HG03457 (cell line): ENCODE results near the gene GSTA1.
"Not testable (repeated sequence)": the region's sequence is repeated elsewhere in the genome, so short reads cannot be mapped to it uniquely, and the experiment has no call there.

Experiments
- ATAC-seq: cut with Tn5 transposase; IDR thresholded peaks from one replicate; pipeline ENCODE4 v1.9.1; 2021; ENCODE audit warnings: moderate number of reproducible peaks; ENCODE audit not compliant: unreplicated experiment

GSTA1 gene

DNA sequence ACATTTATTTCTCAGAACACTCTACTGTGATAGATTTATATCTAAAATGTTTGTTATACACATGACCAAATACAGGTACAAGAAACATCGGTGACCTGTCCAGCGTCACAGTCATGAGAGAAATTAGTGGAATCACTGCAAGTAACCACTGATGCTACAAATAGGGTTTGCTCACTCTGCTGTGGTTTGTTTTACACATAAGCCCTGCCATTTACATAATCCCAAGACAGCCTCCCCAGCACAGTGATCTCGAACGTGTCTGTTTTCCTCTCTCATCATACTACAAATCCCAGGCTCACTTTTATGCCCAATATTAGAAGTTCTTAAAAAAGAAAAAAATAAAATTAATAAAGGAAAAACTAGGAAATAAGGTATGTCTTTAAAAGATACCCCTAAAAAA, 6.2 kb upstream of the GSTA1 start:
- not testable (repeated sequence) for ATAC-seq

DNA sequence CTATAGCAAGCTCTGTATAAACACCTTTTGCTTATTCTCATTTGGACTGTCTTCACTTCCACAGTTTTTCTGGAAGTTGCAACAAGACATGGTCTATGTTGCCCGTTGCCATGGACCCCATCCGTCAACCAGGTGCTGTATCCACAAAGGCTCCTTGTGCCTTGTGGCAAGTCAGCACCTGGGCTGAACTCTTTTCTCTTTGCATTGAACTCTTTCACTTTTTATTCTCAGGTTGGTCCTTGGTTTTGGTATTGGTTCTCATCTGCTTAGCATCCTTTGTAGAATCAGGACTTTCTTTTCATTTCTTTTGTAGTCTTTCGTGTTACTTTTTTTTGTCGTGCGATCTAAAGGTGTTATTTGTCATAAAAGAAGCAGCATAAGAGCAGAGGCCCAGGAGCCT, 5.0 kb upstream of the GSTA1 start:
- ATAC-seq: no peak

- no peak for ATAC-seq
Observed at GRCh38 chr6:52802806-52803205, 810 bp downstream of the GSTA1 start.

DNA sequence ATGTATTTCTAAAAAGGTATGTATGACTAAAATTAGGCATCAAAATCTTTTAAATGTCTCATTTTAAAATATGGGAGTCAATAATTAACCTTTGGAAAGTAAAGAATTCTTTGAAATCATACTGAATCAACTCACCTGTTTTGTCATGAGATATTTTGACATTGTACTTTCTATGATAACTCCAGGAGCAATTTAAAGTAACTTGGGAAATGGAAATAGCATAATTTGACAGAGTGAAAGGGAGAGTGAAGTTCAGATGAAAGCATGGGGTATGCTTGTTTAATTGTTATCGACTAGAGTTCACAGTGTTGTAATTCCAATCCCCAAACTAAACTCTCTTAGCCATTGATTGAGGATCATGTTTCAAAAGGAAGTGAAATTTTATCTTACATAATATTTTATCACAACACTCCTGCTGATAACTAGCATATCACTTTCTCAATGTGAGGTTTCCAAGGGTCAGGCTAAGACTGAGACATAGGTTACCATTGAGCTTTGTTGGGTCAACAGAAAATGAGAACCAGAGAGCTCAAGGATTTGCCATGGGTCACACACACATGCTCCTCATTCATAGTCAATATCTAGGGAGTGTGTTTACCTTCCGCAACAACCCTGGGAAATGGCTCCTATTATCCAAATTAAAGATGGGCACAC, 2.3 kb downstream of the GSTA1 start:
- ATAC-seq: no peak

GRCh38 chr6:52799272-52799671, 4.3 kb downstream of the GSTA1 start:
- ATAC-seq: not testable (repeated sequence)

- not testable (repeated sequence) for ATAC-seq
Observed at GRCh38 chr6:52794366-52794765, 9.2 kb downstream of the GSTA1 start.

GRCh38 chr6:52790861-52791260, 12.8 kb downstream of the GSTA1 start:
- ATAC-seq: no peak

DNA sequence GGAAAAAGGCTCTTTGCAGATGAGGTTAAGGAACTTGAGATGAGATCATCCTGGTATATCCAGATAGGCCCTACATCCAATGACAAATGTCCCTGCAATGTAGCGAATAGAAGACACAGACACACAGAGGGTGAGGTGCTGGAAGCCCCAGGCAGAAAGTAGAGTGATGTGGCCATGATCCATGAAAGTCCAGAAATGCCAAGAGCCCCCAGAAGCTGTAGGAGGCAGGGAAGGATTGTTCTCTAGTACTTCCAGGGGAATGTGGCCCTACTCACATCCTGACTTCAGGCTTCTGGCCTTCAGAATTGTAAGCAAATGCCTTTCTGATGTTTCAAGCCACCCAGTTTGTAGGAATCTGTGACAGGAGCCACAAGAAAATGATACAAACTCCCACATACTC, 14.0 kb downstream of the GSTA1 start:
- not testable (repeated sequence) for ATAC-seq

DNA sequence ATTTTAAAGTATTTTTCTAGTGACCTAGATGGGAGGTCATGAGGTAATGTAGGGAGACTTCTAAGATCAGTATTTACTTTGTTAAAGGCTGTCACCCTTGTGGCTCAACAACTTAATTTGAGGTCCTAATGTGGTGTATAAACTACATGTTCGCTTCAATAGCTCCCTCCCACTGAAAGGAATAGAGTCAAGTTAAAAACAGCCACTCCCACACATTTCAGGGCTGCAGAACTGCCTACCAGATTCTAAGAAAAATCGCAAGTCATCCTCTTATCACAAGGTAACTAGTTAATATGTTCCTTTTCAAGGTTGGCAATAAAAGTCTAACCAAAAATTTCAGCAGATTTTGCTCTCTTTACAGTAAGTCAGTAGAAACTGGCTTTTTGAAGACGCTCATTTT, 15.1 kb downstream of the GSTA1 start:
- ATAC-seq: no peak

GRCh38 chr6:52787917-52788316, 15.7 kb downstream of the GSTA1 start:
- ATAC-seq: no peak

DNA sequence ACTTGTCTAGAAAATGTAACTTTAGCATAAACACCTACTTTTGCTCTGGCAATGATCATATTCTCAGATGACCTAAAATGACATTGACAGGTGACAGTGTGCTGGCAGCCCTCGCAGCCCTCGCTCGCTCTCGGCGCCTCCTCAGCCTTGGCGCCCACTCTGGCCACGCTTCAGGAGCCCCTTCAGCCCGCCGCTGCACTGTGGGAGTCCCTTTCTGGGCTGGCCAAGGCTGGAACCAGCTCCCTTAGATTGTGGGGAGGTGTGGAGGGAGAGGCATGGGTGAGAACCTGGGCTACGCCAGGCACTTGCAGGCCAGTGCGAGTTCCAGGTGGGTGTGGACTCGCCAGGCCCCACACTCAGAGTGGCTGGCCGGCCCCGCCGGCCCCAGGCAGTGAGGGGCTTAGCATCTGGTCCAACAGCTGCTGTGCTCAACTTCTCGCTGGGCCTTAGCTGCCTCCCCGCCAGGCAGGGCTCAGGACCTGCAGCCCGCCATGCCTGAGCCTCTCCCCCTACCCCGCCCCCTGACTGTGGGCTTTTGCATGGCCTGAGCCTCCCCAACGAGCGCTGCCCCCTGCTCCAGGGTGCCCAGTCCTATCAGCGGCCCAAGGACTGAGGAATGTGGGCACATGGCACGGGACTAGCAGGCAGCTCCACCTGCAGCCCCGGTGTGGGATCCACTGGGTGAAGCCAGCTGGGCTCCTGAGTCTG, 17.2 kb downstream of the GSTA1 start:
- no peak for ATAC-seq

- ATAC-seq: not testable (repeated sequence)
Observed at GRCh38 chr6:52782696-52783274, 20.8 kb downstream of the GSTA1 start.

- ATAC-seq: not testable (repeated sequence)
Observed at GRCh38 chr6:52782209-52782608, 21.4 kb downstream of the GSTA1 start.

DNA sequence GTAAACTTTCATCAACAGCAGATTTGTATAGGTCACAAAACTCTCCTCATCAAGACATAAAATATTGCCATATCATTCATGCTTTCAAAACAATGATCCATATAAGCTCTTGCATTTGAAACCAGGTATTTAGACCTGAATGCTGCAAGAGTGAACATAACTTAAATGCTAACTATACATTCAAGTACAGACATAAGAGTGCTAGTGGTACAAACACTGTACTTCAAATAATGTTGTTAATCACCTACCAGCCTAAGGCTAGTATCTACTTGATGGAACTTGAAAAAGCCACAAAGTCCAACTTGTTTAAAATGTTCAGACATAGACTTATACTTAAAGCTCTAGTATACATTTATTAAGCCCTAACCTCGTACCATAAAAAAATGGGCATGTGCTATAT, 24.4 kb downstream of the GSTA1 start:
- ATAC-seq: no peak

DNA sequence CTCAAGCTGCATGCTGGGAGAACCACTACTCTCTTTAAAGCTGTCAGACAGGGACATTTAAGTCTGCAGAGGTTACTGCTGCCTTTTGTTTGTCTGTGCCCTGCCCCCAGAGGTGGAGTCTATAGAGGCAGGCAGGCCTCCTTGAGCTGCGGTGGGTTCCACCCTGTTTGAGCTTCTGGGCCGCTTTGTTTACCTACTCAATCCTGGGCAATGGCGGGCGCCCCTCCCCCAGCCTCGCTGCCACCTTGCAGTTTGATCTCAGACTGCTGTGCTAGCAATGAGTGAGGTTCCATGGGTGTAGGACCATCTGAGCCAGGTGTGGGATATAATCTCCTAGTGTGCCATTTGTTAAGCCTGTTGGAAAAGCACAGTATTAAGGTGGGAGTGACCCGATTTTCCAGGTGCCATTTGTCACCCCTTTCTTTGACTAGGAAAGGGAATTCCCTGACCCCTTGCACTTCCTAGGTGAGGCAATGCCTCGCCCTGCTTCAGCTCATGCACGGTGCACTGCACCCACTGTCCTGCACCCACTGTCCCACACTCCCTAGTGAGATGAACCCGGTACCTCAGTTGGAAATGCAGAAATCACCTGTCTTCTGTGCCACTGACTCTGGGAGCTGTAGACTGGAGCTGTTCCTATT, 26.8 kb downstream of the GSTA1 start:
- not testable (repeated sequence) for ATAC-seq

GRCh38 chr6:52769399-52769798, 34.2 kb downstream of the GSTA1 start:
- not testable (repeated sequence) for ATAC-seq

DNA sequence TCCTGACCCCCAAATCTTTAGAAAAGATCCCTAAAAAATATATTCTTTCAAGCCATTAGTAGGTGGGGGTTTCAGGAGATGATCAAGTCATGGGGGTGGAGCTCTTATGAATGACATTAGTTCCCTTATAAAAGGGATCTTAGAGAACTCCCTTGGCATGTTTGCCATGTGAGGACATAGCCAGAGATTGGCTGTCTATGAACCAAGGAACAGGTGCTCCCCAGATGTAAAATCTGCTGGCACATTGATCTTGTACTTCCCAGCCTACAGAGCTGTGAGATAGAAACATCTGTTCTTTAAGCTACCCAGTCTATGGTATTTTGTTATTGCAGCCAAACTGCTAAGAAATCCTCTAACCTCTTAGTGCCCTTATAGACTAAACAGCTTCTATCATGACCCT, 36.0 kb downstream of the GSTA1 start:
- not testable (repeated sequence) for ATAC-seq

GRCh38 chr6:52763322-52763916, 40.2 kb downstream of the GSTA1 start, which contains the start of gene GSTA2:
GSTA2 (minus strand) TSS chr6:52763475; CDS start chr6:52757947, 5,528 bp downstream.
- ATAC-seq: not testable (repeated sequence)

DNA sequence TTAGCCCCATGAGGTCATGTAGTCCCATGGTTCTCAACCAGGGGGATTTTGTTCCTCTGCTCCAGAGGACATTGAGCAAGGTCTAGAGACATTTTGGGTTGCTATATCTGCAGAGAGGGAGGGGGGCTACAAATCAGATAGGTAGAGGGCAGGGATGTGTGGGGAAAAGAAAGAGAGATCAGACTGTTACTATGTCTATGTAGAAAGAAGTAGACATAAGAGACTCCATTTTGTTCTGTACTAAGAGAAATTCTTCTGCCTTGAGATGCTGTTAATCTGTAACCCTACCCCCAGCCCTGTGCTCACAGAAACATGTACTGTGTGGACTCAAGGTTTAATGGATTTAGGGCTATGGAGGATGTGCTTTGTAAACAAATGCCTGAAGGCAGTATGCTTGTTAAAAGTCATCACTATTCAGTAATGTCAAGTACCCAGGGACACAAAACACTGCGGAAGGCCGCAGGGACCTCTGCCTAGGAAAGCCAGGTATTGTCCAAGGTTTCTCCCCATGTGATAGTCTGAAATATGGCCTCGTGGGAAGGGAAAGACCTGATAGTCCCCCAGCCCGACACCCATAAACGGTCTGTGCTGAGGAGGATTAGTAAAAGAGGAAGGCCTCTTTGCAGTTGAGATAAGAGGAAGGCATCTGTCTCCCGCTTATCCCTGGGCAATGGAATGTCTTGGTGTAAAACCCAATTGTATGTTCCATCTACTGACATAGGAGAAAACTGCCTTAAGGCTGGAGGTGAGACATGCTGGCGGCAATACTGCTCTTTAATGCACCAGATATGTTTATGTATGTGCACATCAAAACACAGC, 41.7 kb downstream of the GSTA1 start:
- not testable (repeated sequence) for ATAC-seq

DNA sequence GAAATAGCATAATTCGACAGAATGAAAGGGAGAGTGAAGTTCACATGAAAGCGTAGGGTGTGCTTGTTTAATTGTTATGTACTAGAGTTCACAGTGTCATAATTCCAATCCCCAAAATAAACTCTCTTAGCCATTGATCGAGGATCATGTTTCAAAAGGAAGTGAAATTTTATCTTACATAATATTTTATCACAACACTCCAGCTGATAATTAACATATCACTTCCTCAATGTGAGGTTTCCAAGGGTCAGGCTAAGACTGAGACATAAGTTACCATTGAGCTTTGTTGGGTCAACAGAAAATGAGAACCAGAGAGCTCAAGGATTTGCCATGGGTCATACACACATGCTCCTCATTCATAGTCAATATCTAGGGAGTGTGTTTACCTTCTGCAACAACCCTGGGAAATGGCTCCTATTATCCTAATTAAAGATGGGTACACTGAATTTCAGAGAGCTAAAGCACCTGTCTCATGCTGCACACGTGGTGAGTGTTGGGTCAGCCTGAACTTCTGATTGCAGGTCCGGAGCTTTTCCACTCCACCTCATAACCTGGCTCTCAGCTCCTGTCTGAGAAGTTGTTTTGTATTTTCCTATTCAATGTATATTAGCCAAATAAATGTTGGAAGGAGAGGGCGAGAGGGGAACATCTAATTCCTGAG, 43.4 kb downstream of the GSTA1 start:
- ATAC-seq: no peak
